ENCODE measurements around the gene SDK1. TPM values are rescaled to one million over a fixed set of nuclear protein-coding genes. Genes with fewer than 3 reads are reported as not detected.
"Not testable (repeated sequence)": the region's sequence is repeated elsewhere in the genome, so short reads cannot be mapped to it uniquely, and the experiment has no call there.

Gene SDK1
- total RNA-seq, 1 experiment from 2014 or later: 1.8 TPM

GRCh38 chr7:4302203-4302905 is 1001.3 kb downstream of the SDK1 start:
- DNase-seq (ENCODE audit: low spot score): no peak

GRCh38 chr7:4307316-4308204 is 1006.5 kb downstream of the SDK1 start:
- no peak for DNase-seq (ENCODE audit: low spot score)

GRCh38 chr7:4308205-4308590 is 1007.1 kb downstream of the SDK1 start:
- no peak for DNase-seq (ENCODE audit: low spot score)

- not testable (repeated sequence) for DNase-seq (ENCODE audit: low spot score)
Measured at GRCh38 chr7:4313911-4314310, 1012.9 kb downstream of the SDK1 start.

GRCh38 chr7:4314316-4314715 is 1013.3 kb downstream of the SDK1 start:
- not testable (repeated sequence) for DNase-seq (ENCODE audit: low spot score)
